HG03039 (cell line): ENCODE measurements around the gene DIP2C.
"Not testable (repeated sequence)": the region's sequence is repeated elsewhere in the genome, so short reads cannot be mapped to it uniquely, and the experiment has no call there.

Experiments
- ATAC-seq: cut with Tn5 transposase; IDR thresholded peaks from one replicate; pipeline ENCODE4 v1.9.1; 2021; ENCODE audit warnings: mild to moderate bottlenecking, moderate library complexity; ENCODE audit not compliant: unreplicated experiment

The DIP2C gene

DNA sequence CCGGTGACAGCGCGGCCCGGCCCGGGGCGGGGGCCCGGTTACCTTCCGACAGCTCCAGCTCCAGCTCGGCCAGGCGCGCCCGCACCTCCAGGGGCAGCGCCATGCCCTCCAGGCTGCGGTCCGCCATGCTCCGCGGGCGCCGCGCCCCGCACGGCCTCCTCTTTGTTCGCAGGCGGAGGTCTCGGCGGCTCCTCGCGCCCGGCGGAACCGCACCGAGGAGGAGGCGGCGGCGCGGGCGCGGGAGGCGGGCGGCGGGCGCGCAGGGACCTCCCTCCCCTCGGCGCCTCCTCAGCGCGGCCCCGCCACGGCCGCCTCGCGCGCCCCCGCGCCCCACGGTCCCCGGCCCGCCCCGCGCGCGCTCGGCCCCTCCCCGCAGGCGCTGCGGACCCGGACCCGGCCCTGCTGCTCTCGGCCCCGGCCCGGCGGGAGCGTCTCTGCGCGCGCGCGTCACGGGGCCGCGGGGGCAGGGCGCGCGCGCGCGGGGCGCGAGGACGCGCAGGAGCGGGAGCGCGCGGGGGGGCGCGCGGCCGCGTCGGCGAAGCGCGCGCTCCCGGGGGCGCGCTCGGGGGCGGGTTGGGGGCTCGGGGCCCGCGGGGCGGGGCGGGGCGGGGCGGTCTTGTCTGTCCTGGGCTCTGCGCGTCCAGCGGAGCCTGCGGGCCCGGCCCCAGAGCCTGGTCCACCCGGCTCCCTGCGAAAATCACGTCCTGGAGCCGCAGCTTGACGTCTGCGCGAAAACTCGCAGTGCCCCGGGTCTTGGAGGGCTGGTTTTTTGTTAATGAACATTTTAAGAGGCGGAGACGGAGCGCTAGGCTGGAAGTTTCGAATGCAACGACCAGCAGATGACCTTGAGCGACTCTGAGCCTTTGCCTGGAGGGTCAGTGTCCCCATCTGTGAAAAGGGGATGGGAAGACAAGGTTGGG, at the start of gene DIP2C:
TSS of gene DIP2C (minus strand) at position 217 of the 920 bp plus-strand sequence. CDS start at position 127, 90 bp downstream.
- no peak for ATAC-seq

GRCh38 chr10:734481-734880, 45.0 kb upstream of the DIP2C start:
- ATAC-seq = no peak

- ATAC-seq = no peak
These were observed 43.6 kb upstream of the DIP2C start for GRCh38 chr10:733086-733485.

GRCh38 chr10:729213-729612, 39.7 kb upstream of the DIP2C start:
- no peak for ATAC-seq

DNA sequence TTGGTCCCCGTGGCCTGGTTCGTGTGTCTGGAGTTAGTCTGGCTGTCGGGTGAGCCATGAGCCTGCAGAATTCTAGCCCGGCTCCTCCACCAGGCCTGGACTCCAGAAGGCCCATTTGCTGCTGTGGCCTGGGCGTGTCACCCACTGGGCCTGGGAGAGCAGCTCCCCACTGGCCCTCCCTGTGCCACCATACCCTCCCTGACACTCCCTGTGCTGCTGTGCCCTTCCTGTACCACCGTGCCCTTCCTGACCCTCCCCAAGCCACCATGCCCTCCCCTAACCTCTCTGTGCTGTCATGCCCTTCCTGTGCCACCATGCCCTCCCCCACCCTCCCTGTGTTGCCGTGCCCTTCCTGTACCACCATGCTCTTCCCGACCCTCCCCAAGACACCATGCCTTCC, 39.1 kb upstream of the DIP2C start:
- ATAC-seq = no peak

- ATAC-seq = no peak
These were observed 37.8 kb upstream of the DIP2C start for GRCh38 chr10:727162-727790.

GRCh38 chr10:725786-726185, 36.3 kb upstream of the DIP2C start:
- no peak for ATAC-seq

DNA sequence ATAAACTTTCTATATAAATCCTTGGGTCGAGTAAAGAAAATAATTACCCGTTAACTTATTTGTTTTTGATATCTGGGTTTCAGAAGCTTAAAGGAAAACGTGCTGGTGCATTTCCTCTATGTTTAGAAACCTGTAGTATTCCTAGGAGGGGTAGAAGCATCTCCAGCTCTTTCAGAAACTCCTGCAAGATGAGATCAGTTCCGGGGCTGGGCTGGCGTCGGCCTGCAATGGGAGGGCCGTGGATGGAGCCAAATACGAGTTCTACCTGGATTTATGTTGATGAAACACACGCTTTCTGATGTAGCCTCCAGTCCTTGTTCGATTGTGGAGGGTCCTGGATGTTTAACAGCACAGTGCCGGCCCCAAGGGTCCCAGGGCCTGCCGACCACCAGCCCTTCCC, 35.8 kb upstream of the DIP2C start:
- no peak for ATAC-seq

GRCh38 chr10:723973-724372, 34.5 kb upstream of the DIP2C start:
- ATAC-seq = no peak

DNA sequence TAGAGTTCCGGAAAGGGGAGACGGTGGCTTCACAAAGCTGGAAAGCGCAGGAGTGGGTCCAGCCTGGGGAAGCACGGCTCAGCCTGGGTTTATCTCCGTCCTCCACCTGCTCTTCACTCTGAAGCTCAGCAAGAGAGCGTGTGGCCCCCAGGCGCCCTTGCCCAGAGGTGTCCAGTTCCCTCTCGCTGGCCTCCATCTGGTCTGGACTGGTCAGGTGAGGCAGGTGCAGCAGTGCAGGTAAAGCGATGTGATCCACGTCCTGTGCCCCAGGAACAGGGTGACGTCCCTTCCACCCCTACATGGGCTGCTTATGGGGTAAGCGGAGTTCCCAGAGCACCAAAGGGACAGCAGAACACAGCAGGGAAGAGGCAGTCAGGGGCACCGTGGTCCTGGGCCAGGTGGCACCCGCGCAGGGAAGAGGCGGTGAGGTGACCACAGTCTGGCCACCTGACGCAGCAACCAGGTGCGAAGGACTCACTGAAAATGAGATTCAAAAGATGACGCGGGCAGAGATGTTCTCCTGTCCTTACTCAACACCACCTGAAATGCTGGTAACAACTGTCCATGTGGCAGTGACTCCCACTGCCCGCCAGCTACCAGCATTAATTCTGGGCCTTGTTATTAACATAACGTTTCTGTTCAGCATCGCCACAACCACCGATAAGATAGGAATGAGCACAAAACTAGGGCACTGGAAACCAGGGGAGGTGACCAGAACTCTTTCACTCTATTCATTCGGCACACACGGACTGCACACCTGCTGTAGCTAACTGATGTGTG, 33.0 kb upstream of the DIP2C start:
- ATAC-seq = no peak

DNA sequence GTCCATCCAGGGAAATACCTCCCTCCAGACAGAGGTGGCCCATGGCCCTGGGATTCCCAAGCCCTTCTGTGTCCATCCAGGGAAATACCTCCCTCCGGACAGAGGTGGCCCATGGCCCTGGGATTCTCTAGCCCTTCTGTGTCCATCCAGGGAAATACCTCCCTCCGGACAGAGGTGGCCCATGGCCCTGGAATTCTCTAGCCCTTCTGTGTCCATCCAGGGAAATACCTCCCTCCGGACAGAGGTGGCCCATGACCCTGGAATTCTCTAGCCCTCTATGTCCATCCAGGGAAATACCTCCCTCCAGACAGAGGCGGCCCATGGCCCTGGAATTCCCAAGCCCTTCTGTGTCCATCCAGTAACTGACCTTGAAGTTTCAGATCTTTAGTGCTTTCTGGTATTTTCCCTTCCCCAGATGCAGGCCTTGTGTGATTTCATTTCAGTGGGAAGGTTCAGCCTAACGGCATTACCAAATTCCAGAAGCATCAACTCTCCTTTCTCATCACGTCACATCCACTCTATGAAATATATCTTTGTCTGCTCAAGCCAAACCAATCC, 28.8 kb upstream of the DIP2C start:
- no peak for ATAC-seq

DNA sequence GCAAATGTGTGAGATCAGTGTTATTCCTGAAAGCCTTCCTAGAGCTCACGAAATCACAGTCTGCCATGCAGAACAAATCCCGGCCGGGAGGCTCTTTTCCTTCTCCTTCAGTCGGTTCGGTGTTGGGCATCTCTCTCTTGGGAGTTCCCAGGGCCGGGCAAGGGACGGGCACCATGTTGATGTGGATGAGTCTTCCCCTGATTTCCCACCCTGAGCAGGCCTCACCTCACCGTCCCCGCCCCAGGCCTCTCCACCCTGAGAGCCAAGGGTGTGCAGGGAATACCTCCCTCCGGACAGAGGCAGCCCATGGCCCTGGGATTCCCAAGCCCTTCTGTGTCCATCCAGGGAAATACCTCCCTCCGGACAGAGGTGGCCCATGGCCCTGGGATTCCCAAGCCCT, 28.0 kb upstream of the DIP2C start:
- no peak for ATAC-seq

- no peak for ATAC-seq
These were observed 27.4 kb upstream of the DIP2C start for GRCh38 chr10:716821-717220.

DNA sequence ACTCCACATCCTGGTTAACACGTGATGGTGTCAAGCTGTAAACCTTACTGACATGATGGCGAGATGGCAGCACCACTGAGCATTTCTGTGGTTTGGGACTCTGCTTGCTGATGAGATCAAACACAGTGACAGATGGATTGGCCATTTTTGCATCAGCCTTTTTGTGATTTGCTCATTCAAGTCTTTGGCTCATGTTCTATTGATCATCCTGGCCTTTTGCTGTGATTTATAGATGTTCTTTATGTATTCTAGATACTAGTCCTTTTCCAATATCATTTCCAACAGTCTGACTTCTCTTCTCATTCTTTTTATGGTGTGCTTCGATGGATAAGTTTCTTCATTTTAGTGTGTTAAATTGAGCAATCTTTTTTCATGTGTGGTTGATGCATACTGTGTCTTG, 24.7 kb upstream of the DIP2C start:
- no peak for ATAC-seq

GRCh38 chr10:712575-712974, 23.1 kb upstream of the DIP2C start:
- ATAC-seq = no peak

GRCh38 chr10:712089-712488, 22.6 kb upstream of the DIP2C start:
- ATAC-seq = no peak

- ATAC-seq = no peak
These were observed 18.4 kb upstream of the DIP2C start for GRCh38 chr10:707861-708260.

DNA sequence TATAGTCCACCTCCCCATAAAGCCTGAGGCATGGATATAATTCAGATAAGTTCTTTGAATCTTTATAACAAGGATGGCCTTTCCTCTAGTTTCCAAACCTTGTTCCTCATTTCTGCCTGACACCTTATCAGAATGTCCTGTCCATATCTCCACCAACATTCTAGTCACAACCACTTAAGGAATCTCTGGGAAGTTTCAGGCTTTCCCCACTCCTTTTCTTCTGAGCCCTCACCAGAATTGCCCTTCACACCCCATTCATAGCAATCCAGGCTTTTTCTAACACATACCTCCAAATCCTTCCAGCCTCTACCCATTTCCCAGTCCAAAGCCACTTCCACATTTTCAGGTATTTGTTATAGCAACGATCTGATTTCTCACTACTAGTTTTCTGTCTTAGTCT, 18.0 kb upstream of the DIP2C start:
- no peak for ATAC-seq

- no peak for ATAC-seq
These were observed 13.7 kb upstream of the DIP2C start for GRCh38 chr10:703118-703517.

DNA sequence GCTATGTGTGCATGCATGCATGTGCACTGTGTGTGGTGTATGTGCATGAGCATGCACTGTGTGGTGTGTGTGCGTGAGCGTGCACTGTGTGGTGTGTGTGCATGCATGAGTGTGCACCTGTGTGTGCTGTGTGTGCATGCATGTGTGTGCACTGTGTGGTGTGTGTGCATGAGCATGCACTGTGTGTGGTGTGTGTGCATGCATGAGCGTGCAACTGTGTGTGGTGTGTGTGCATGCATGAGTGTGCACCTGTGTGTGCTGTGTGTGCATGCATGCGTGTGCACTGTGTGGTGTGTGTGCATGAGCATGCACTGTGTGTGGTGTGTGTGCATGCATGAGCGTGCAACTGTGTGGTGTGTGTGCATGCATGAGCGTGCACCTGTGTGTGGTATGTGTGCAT, 10.7 kb upstream of the DIP2C start:
- not testable (repeated sequence) for ATAC-seq
